Fibroblast of mammary gland (primary cell): Measurements from ENCODE around the gene GAST.

Experiments used
- DNase-seq: peaks from one replicate; pipeline ENCODE4 v3.0.0-alpha.2; 2010; ENCODE audit warnings: low read depth
- H3K4me3 ChIP-seq: 2 replicates; pipeline ENCODE4 v1.5.1; 2011; ENCODE audit warnings: low read depth, mild to moderate bottlenecking, low read length, moderate library complexity; ENCODE audit not compliant: control insufficient read depth
- CTCF ChIP-seq: conservative IDR thresholded peaks from 2 replicates; pipeline ENCODE4 v1.5.1; 2011; ENCODE audit warnings: low read depth, low read length, inconsistent platforms; ENCODE audit not compliant: control insufficient read depth, insufficient read depth

GAST gene

GRCh38 chr17:41711669-41712400 lies at the start of gene GAST:
Gene GAST, plus strand, starts transcription at chr17:41712331. Its CDS starts 3,106 bp downstream, at chr17:41715437.
- DNase-seq = no peak
- TF ChIP-seq CTCF = no peak
- H3K4me3 ChIP-seq = no peak within 1 kb of the TSS

- H3K4me3 ChIP-seq = no peak overlapping the region
- DNase-seq = no peak
- no peak for TF ChIP-seq CTCF
These were observed 48.5 kb upstream of the GAST start for GRCh38 chr17:41663451-41664171.

GRCh38 chr17:41664172-41664457 lies 48.0 kb upstream of the GAST start:
- TF ChIP-seq CTCF = no peak
- H3K4me3 ChIP-seq = no peak overlapping the region
- no peak for DNase-seq

GRCh38 chr17:41664587-41665565 lies 47.3 kb upstream of the GAST start:
- no peak for TF ChIP-seq CTCF
- H3K4me3 ChIP-seq = peak overlapping the region; percentile 36
- peak; percentile 45 for DNase-seq

GRCh38 chr17:41665566-41666236 lies 46.4 kb upstream of the GAST start:
- peak; percentile 42 for TF ChIP-seq CTCF
- DNase-seq = peak; percentile 76
- peak overlapping the region; percentile 36 for H3K4me3 ChIP-seq

- DNase-seq = peak; percentile 41
These were observed 45.9 kb upstream of the GAST start for GRCh38 chr17:41666237-41666641.

More at GRCh38 chr17:41666237-41666641, 45.9 kb upstream of the GAST start:
- TF ChIP-seq CTCF = no peak
- peak overlapping the region; percentile 52 for H3K4me3 ChIP-seq
